K562 (cell line): ENCODE data around the gene MRO. TPM values are rescaled to one million over a fixed set of nuclear protein-coding genes. Genes with fewer than 3 reads are reported as not detected.
A peak's percentile ranks its signal among the peaks of the same experiment; 100 is the strongest.

Experiments
- ATF7 ChIP-seq: fragments of 450-650 bp; IDR thresholded peaks from 2 replicates; pipeline ENCODE4 v1.7.1; 2014; ENCODE audit warnings: mild to moderate bottlenecking, moderate library complexity
- BDP1 ChIP-seq: IDR thresholded peaks from 3 replicates; pipeline ENCODE4 v1.6.1; 2011; ENCODE audit not compliant: insufficient read length, insufficient read depth
- EHMT2 ChIP-seq: fragments of 450-650 bp; IDR thresholded peaks from 2 replicates; pipeline ENCODE4 v1.6.1; 2018; ENCODE audit warnings: antibody characterized with exemption
- HDAC8 ChIP-seq: fragments of 450-650 bp; IDR thresholded peaks from 2 replicates; pipeline ENCODE4 v1.6.1; 2016; ENCODE audit warnings: mild to moderate bottlenecking, missing genetic modification characterization, moderate library complexity, missing compliant biosample characterization
- KDM4B ChIP-seq, 2 experiments: fragments of 450-650 bp in 1 of 2; sonication (generic) in 1 of 2; IDR thresholded peaks; 2 replicates each; pipeline ENCODE4 v1.6.1; 2016 to 2017; ENCODE audit warnings: borderline replicate concordance in 2 of 2, antibody characterized with exemption in 1 of 2, low read depth in 1 of 2, mild to moderate bottlenecking in 1 of 2
- L3MBTL2 ChIP-seq: fragments of 450-650 bp; IDR thresholded peaks from 2 replicates; pipeline ENCODE4 v1.6.1; 2016; ENCODE audit warnings: mild to moderate bottlenecking, moderate library complexity
- MBD2 ChIP-seq: sonication (generic); IDR thresholded peaks from 2 replicates; pipeline ENCODE4 v1.6.1; 2016; ENCODE audit warnings: low read depth, borderline replicate concordance
- NCOR1 ChIP-seq: fragments of 450-650 bp; IDR thresholded peaks from 2 replicates; pipeline ENCODE4 v1.6.1; 2016; ENCODE audit warnings: mild to moderate bottlenecking, moderate library complexity
- PHF8 ChIP-seq: fragments of 200-600 bp; sonication (generic); IDR thresholded peaks from 2 replicates; pipeline ENCODE4 v1.6.1; 2012; ENCODE audit warnings: mixed run types, mild to moderate bottlenecking, inconsistent platforms, low read length, moderate library complexity, borderline replicate concordance
- RHOXF2B ChIP-seq: fragments of 250-450 bp; sonication (Bioruptor Pico); conservative IDR thresholded peaks from 2 replicates; pipeline ENCODE4 v1.5.1; 2021
- SAP30 ChIP-seq: fragments of 200-600 bp; sonication (generic); IDR thresholded peaks from 2 replicates; pipeline ENCODE4 v1.6.1; 2012; ENCODE audit warnings: borderline replicate concordance, low read depth, mild to moderate bottlenecking, moderate library complexity, low read length, control low read depth, inconsistent platforms; ENCODE audit not compliant: insufficient read depth, poor library complexity, severe bottlenecking
- SPI1 ChIP-seq: IDR thresholded peaks from 2 replicates; pipeline ENCODE4 v1.6.1; 2011; ENCODE audit warnings: low read depth, low read length, control low read depth, borderline replicate concordance
- TARDBP ChIP-seq: fragments of 450-650 bp; IDR thresholded peaks from 2 replicates; pipeline ENCODE4 v1.6.1; 2016
- TCF3 ChIP-seq: sonication (generic); formaldehyde crosslinking; IDR thresholded peaks from 2 replicates; pipeline ENCODE4 v1.4.0; 2020; ENCODE audit warnings: mild to moderate bottlenecking, missing genetic modification reagents
- ZBTB8A ChIP-seq: fragments of 450-650 bp; IDR thresholded peaks from 2 replicates; pipeline ENCODE4 v1.6.1; 2018; ENCODE audit warnings: mild to moderate bottlenecking, moderate library complexity; ENCODE audit not compliant: partially characterized antibody
- ZNF24 ChIP-seq: fragments of 450-650 bp; IDR thresholded peaks from 2 replicates; pipeline ENCODE4 v1.6.1; 2016
- ZNF395 ChIP-seq: fragments of 200-800 bp; sonication (Bioruptor generic); IDR thresholded peaks from 2 replicates; pipeline ENCODE4 v1.6.1; 2017; ENCODE audit warnings: missing genetic modification characterization, missing compliant biosample characterization
- polyA plus RNA-seq, 8 experiments: library from polyadenylated mRNA; depleted of rRNA in 4 of 8; stranded (reverse) in 5 of 8; unstranded in 3 of 8; fragments of >200 nt; fragmentation: Nextera tagmentation in 2 of 8; fragmentation: Illumina TruSeq in 1 of 8; extraction: Ambion mirVana in 2 of 8; extraction: Trizol in 1 of 8; gene quantifications; 2 replicates each; pipeline versions ENCODE4 v1.2.1 to v1.2.3, GENCODE V29; 2011 to 2014; ENCODE audit warnings: inconsistent platforms in 1 of 8, missing spikeins in 1 of 8
- total RNA-seq, 7 experiments: library from RNA; depleted of rRNA in 6 of 7; stranded (reverse); fragments of >200 nt in 6 of 7; fragmentation: Illumina TruSeq in 2 of 7; extraction: Trizol in 2 of 7; gene quantifications; 2 replicates each; pipeline versions ENCODE4 v1.2.1 to v1.2.3, GENCODE V29; 2011 to 2021; ENCODE audit warnings: low replicate concordance in 1 of 7
- TF ChIP-seq, protein P1 (sequence below): fragments of 450-650 bp; IDR thresholded peaks from 2 replicates; pipeline ENCODE4 v1.6.1; 2018; ENCODE audit not compliant: partially characterized antibody
- TF ChIP-seq, protein P2 (sequence below): fragments of 450-650 bp; IDR thresholded peaks from 2 replicates; pipeline ENCODE4 v1.6.1; 2016; ENCODE audit warnings: low read depth, mild to moderate bottlenecking, moderate library complexity
- TF ChIP-seq, protein P3 (sequence below): sonication (generic); formaldehyde crosslinking; IDR thresholded peaks from 2 replicates; pipeline ENCODE4 v1.8.1; 2023; ENCODE audit warnings: mild to moderate bottlenecking, missing genetic modification reagents
- TF ChIP-seq, protein P4 (sequence below): fragments of 450-650 bp; conservative IDR thresholded peaks from 2 replicates; pipeline ENCODE4 v1.6.1; 2016; ENCODE audit warnings: missing genetic modification characterization, low read depth, mild to moderate bottlenecking, control low read depth, missing compliant biosample characterization

Gene MRO
- total and polyA plus RNA-seq, 9 of the 15 experiments (the other 6 are each of a cell fraction or from before 2014, with no cell fraction given): 0.06 TPM; not detected in 8

DNA sequence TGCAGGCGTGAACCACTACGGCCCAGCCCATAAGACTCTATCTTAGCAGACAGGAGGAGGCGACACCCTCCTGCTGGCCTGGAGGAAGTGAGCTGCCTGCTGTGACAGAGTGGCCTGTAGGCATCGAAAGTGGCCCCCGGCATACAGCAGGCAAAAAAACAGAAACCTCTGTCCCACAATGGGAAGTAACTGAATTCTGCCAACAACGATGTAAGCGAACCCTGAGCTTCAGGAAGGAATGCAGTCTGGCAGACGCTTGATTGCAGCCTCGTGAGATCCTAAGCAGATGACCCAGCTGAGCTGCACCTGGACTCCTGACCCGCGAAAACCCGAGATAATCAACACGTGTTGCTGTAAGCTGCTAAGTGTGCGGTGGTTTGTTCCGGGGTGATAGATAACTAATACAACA is 13.6 kb downstream of the MRO start (continued):
- peak; percentile 70 for TF ChIP-seq TCF3 (CRISPR knock-in tag)
- TF ChIP-seq SPI1: 0 out of 2 replicates have a peak, but pooled peaks have one; percentile 11
- TF ChIP-seq, protein P1, sequence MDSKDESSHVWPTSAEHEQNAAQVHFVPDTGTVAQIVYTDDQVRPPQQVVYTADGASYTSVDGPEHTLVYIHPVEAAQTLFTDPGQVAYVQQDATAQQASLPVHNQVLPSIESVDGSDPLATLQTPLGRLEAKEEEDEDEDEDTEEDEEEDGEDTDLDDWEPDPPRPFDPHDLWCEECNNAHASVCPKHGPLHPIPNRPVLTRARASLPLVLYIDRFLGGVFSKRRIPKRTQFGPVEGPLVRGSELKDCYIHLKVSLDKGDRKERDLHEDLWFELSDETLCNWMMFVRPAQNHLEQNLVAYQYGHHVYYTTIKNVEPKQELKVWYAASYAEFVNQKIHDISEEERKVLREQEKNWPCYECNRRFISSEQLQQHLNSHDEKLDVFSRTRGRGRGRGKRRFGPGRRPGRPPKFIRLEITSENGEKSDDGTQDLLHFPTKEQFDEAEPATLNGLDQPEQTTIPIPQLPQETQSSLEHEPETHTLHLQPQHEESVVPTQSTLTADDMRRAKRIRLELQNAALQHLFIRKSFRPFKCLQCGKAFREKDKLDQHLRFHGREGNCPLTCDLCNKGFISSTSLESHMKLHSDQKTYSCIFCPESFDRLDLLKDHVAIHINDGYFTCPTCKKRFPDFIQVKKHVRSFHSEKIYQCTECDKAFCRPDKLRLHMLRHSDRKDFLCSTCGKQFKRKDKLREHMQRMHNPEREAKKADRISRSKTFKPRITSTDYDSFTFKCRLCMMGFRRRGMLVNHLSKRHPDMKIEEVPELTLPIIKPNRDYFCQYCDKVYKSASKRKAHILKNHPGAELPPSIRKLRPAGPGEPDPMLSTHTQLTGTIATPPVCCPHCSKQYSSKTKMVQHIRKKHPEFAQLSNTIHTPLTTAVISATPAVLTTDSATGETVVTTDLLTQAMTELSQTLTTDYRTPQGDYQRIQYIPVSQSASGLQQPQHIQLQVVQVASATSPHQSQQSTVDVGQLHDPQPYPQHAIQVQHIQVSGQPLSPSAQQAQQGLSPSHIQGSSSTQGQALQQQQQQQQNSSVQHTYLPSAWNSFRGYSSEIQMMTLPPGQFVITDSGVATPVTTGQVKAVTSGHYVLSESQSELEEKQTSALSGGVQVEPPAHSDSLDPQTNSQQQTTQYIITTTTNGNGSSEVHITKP: peak; percentile 20
- no peak for TF ChIP-seq KDM4B (IDR thresholded peaks at IDR 0.05; ENCODE audit: borderline replicate concordance in 2 of 2, low read depth in 1 of 2)
- TF ChIP-seq, protein P2, sequence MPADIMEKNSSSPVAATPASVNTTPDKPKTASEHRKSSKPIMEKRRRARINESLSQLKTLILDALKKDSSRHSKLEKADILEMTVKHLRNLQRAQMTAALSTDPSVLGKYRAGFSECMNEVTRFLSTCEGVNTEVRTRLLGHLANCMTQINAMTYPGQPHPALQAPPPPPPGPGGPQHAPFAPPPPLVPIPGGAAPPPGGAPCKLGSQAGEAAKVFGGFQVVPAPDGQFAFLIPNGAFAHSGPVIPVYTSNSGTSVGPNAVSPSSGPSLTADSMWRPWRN: peak; percentile 75
- no peak for TF ChIP-seq MBD2
- TF ChIP-seq TARDBP: no peak
- TF ChIP-seq EHMT2: no peak
- TF ChIP-seq ZBTB8A: no peak
- TF ChIP-seq BDP1: no peak
- TF ChIP-seq SAP30: no peak
- TF ChIP-seq, protein P3, sequence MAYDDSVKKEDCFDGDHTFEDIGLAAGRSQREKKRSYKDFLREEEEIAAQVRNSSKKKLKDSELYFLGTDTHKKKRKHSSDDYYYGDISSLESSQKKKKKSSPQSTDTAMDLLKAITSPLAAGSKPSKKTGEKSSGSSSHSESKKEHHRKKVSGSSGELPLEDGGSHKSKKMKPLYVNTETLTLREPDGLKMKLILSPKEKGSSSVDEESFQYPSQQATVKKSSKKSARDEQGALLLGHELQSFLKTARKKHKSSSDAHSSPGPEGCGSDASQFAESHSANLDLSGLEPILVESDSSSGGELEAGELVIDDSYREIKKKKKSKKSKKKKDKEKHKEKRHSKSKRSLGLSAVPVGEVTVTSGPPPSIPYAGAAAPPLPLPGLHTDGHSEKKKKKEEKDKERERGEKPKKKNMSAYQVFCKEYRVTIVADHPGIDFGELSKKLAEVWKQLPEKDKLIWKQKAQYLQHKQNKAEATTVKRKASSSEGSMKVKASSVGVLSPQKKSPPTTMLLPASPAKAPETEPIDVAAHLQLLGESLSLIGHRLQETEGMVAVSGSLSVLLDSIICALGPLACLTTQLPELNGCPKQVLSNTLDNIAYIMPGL: no peak
- no peak for TF ChIP-seq RHOXF2B (CRISPR knock-in tag)
- TF ChIP-seq ZNF395: no peak
- no peak for TF ChIP-seq HDAC8 (tag)
- TF ChIP-seq, protein P4, sequence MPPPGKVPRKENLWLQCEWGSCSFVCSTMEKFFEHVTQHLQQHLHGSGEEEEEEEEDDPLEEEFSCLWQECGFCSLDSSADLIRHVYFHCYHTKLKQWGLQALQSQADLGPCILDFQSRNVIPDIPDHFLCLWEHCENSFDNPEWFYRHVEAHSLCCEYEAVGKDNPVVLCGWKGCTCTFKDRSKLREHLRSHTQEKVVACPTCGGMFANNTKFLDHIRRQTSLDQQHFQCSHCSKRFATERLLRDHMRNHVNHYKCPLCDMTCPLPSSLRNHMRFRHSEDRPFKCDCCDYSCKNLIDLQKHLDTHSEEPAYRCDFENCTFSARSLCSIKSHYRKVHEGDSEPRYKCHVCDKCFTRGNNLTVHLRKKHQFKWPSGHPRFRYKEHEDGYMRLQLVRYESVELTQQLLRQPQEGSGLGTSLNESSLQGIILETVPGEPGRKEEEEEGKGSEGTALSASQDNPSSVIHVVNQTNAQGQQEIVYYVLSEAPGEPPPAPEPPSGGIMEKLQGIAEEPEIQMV (tag): no peak
- peak; percentile 21; the same call in 1 of the 2 replicates for TF ChIP-seq NCOR1
- peak; percentile 95 for TF ChIP-seq L3MBTL2
- no peak for TF ChIP-seq ATF7
- TF ChIP-seq PHF8: no peak
- no peak for TF ChIP-seq ZNF24
